22Rv1 (cell line): ENCODE results near the gene SCARF1.

Experiments used
- H3K27ac ChIP-seq: fragments of 450-650 bp; 2 replicates; pipeline ENCODE4 v1.5.1; 2017
- CTCF ChIP-seq: fragments of 450-650 bp; IDR thresholded peaks from 2 replicates; pipeline ENCODE4 v1.5.1; 2017; ENCODE audit warnings: mild to moderate bottlenecking
- ZFX ChIP-seq: fragments of 450-650 bp; IDR thresholded peaks from 2 replicates; pipeline ENCODE4 v1.6.1; 2017; ENCODE audit warnings: antibody characterized with exemption, borderline replicate concordance

Gene SCARF1

DNA sequence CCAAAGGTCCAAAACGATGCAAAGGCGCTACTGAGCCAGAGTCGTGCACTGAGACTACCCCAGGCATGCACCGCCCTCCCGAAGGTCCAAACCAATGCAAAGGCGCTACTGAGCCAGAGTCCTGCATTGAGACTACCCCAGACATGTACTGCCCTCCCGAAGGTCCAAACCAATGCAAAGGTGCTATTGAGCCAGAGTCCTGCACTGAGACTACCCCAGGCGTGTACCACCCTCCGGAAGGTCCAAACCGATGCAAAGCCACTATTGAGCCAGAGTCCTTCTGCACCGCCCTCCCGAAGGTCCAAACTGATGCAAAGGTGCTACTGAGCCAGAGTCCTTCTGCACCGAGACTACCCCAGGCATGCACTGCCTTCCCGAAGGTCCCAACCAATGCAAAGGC is 44.0 kb downstream of the SCARF1 start:
- TF ChIP-seq ZFX, result no peak
- no peak for TF ChIP-seq CTCF
- H3K27ac ChIP-seq, result no peak overlapping the region

GRCh38 chr17:1598399-1599095 is 47.0 kb downstream of the SCARF1 start:
- H3K27ac ChIP-seq, result peak overlapping the region; percentile 81
- TF ChIP-seq ZFX (no peak), CTCF (no peak)

- peak overlapping the region; percentile 81 for H3K27ac ChIP-seq
- no peak for TF ChIP-seq ZFX
- no peak for TF ChIP-seq CTCF
Observed at GRCh38 chr17:1597861-1598342, 47.6 kb downstream of the SCARF1 start.

- no peak overlapping the region for H3K27ac ChIP-seq
- no peak for TF ChIP-seq CTCF
- TF ChIP-seq ZFX, result no peak
Observed at GRCh38 chr17:1593630-1593931, 52.0 kb downstream of the SCARF1 start.

DNA sequence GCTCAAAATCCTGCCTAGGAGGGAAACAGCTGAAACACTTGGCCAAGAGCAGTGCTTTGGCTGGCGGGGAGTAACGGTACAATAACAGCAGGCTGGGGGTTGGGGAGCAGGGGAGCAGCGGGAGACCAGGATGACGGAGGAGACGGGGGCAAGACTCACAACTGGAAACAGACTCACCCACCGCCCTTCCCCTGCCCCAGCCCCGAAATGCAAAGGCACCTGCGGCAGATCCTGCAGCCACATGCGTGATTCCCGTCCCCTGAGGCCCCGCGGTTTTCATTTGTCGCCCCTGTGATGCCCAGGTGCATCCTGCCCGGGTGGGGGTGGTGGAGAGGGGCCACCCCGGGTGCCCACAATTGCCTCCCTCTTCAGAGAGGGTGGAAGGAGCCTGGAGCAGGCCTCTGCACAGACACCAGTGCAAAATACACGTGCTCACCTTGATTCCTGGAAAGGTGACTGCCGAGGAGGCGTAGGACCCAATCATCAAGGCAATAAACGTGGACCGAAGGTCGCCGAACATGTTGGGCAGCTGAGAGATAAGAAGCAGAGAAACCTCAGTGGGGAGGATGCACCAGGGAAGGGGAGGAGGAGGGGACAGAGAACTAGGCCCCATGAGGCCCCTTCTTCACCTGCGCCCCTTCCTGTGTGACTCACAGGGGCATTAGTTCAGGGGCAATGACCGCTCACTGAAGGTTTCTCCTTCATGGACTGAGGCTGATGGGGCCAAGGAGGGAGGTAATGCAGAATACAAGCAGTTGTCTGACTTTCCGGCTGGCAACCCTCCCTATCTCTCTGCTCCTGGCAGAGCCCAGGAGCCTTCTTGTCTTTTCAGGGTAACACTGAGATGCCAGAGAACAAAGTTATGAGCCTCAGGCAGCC is 52.5 kb downstream of the SCARF1 start:
- no peak overlapping the region for H3K27ac ChIP-seq
- TF ChIP-seq CTCF, result no peak
- no peak for TF ChIP-seq ZFX

- H3K27ac ChIP-seq, result no peak overlapping the region
- TF ChIP-seq CTCF (no peak), ZFX (no peak)
Observed at GRCh38 chr17:1591474-1592090, 54.0 kb downstream of the SCARF1 start.
